GM18873 (cell line): ENCODE results near the gene GOT1.

ENCODE experiments used
- ATAC-seq: cut with Tn5 transposase; IDR thresholded peaks from one replicate; pipeline ENCODE4 v1.9.1; 2021; ENCODE audit warnings: mild to moderate bottlenecking, moderate library complexity, moderate number of reproducible peaks; ENCODE audit not compliant: unreplicated experiment, low FRiP score

Gene GOT1

GRCh38 chr10:99366666-99367065, 63.8 kb downstream of the GOT1 start:
- ATAC-seq = no peak

GRCh38 chr10:99365736-99366135, 64.7 kb downstream of the GOT1 start:
- no peak for ATAC-seq

DNA sequence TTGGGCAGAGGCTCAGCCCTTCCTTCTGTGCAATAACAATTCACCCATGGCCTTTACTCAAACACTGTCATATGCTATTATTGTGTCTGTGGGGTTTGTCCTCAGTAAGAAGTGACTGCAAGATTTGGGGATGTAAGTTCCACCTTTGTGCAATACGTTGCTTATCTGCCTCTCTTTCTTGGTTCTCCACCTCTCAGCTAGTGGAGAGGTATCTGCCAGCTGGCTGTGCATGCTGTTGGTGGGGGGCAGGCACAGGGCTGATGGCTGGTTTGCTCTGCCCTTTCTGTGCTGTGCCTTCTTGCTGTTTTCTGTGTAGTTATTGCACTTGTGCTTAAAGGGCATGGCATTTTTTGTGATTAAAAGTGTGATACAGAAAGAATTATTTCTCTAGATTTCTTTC, 65.1 kb downstream of the GOT1 start:
- no peak for ATAC-seq

GRCh38 chr10:99364125-99364524, 66.3 kb downstream of the GOT1 start:
- ATAC-seq = no peak

DNA sequence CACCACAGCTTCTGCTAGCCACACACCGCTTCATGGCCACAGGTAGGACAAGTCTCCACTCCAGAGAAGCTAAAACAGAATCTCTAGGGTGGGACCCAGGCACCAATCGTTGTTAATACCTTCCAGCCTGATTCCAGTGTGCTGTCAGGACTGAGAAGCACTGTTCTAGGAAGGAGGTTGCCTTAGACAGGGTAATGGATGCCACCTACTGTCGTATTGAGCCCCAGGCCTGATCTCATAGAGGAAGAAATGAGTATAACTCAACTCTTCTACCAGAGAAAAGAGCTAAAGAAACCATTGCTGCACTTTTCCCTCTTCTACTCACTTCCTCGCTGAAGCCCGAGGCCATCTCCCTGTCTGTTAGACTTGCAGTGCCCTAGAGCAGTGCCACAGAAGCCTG, 69.5 kb downstream of the GOT1 start:
- ATAC-seq = no peak

GRCh38 chr10:99358101-99358500, 72.3 kb downstream of the GOT1 start:
- no peak for ATAC-seq

DNA sequence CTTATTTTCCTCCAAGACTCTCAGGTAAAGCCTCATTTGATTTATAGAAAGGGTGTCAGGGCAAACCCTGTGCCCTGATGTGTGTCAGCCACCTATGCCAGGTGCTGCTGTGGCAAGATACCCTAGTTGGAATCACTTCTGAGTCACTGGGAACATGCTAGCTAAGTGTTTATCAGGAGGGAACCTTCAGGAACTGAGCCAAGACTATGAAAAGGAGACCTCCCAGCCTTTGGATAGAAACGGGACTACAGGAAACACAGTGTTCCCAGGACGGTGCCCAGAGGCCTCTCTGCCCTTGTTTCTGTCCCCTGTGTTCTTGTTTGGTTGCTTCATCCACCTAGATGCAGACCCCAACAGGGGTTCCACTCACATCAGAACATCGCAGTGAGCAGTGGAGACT, 72.7 kb downstream of the GOT1 start:
- ATAC-seq = no peak

DNA sequence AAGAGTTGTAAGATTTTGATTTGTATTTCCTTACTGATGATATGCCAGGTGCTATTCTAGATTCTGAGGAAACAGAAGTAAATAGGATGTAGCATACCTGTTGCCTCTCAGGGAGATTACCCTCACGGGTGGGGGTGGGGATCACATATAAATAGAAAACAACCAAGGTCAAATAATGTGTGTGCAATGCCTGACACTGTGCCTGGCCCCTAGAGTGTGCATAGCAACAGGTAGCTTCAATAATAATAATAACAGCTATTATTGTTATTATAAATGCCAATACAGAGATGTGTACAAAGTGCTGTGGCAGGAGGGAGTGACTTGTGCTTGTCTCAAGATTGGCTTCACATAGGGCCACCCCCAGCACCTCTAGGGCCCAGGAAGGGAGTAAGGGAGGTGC, 77.2 kb downstream of the GOT1 start:
- no peak for ATAC-seq

DNA sequence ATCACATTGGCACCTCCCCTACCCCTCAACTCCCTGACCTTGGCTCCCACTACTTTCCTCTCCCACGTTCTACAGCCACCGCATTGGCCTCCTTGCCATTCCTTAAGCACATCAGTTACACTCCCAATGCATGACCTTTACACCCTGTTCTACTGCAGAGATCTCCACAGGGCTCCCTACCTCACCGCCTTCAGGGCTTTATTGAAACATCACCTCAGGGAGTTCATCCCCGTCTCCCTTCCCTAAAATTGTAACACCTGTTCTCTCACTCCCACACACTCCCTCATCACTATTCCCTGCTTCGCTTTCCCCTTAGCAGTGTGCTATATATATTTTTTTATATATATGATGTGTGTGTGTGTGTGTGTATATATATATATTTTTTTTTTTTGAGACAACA, 82.8 kb downstream of the GOT1 start:
- ATAC-seq = no peak
